GM12892 (cell line): ENCODE measurements around the gene EPS8L3.

Experiments used
- POLR2A ChIP-seq: IDR thresholded peaks from 2 replicates; pipeline ENCODE4 v1.6.1; 2011; ENCODE audit warnings: low read depth, low read length, control low read depth
- POLR2AphosphoS5 ChIP-seq: IDR thresholded peaks from 2 replicates; pipeline ENCODE4 v1.6.1; 2011; ENCODE audit warnings: low read depth, low read length, control low read depth
- TAF1 ChIP-seq: IDR thresholded peaks from 2 replicates; pipeline ENCODE4 v1.6.1; 2011; ENCODE audit warnings: low read depth, mild to moderate bottlenecking, control low read depth, low read length, borderline replicate concordance

- TF ChIP-seq POLR2AphosphoS5 (no peak), POLR2A (no peak), TAF1 (no peak)
These were observed 25.2 kb upstream of the EPS8L3 start for GRCh38 chr1:109788695-109789521.
